ENCODE results near the gene SYPL1.

GRCh38 chr7:106059556-106059955, 52.6 kb downstream of the SYPL1 start:
- TF ChIP-seq EZH2 (IDR thresholded peaks at IDR 0.05): no peak
- no peak for TF ChIP-seq POLR2AphosphoS5 (IDR thresholded peaks at IDR 0.05; ENCODE audit: borderline replicate concordance, low read depth, low read length)
